A673 (cell line): Measurements from ENCODE around the gene LRRN2. TPM values are rescaled to one million over a fixed set of nuclear protein-coding genes. Genes with fewer than 3 reads are reported as not detected.

Source experiments
- BruUV-seq: library from RNA; stranded (reverse); fragments of 400-500 nt; replicated peaks from 2 replicates; lab custom pipeline; 2021; lab: Mats Ljungman, UMichigan
- CTCF ChIA-PET: fragments of 300-600 bp; sonication (Branson Sonifier 250); formaldehyde crosslinking; loops from one replicate; lab custom pipeline; 2022; ENCODE audit warnings: antibody characterized with exemption; lab: Charles Lee
- POLR2A ChIA-PET: fragments of 300-600 bp; sonication (Branson Sonifier 250); formaldehyde crosslinking; loops from one replicate; lab custom pipeline; 2022; ENCODE audit warnings: antibody characterized with exemption; ENCODE audit not compliant: low non-redundant PET; lab: Charles Lee
- DNase-seq: peaks from one replicate; pipeline ENCODE4 v3.0.0-alpha.2; 2015; ENCODE audit warnings: low spot score
- H3K27ac ChIP-seq: fragments of 200-600 bp; sonication (generic); 2 replicates; pipeline ENCODE4 v1.5.1; 2016; ENCODE audit warnings: mixed run types, low read depth, mild to moderate bottlenecking, mixed read lengths, antibody characterized with exemption, low read length; ENCODE audit not compliant: poor library complexity, severe bottlenecking
- H3K27me3 ChIP-seq: fragments of 200-600 bp; sonication (generic); replicated peaks from 2 replicates; pipeline ENCODE4 v1.6.1; 2017; ENCODE audit warnings: mixed run types, low read depth, mild to moderate bottlenecking, mixed read lengths, antibody characterized with exemption, low read length; ENCODE audit not compliant: insufficient read depth, poor library complexity
- H3K36me3 ChIP-seq: fragments of 200-600 bp; sonication (generic); 2 replicates; pipeline ENCODE4 v1.6.1; 2016; ENCODE audit warnings: mixed run types, mild to moderate bottlenecking, mixed read lengths, antibody characterized with exemption, low read length; ENCODE audit not compliant: insufficient read depth, poor library complexity, severe bottlenecking
- H3K4me1 ChIP-seq: fragments of 200-600 bp; sonication (generic); 2 replicates; pipeline ENCODE4 v1.6.1; 2017; ENCODE audit warnings: mixed run types, mild to moderate bottlenecking, mixed read lengths, antibody characterized with exemption, low read length; ENCODE audit not compliant: insufficient read depth, poor library complexity, severe bottlenecking
- H3K4me3 ChIP-seq: fragments of 200-600 bp; sonication (generic); 2 replicates; pipeline ENCODE4 v1.5.1; 2016; ENCODE audit warnings: low read depth, mixed run types, mild to moderate bottlenecking, mixed read lengths, low read length; ENCODE audit not compliant: poor library complexity, severe bottlenecking
- H3K9me3 ChIP-seq: fragments of 200-600 bp; sonication (generic); 2 replicates; pipeline ENCODE4 v1.6.1; 2016; ENCODE audit warnings: mixed run types, low read depth, mild to moderate bottlenecking, mixed read lengths, antibody characterized with exemption, low read length; ENCODE audit not compliant: poor library complexity, severe bottlenecking
- CTCF ChIP-seq: fragments of 300-800, 200-600 bp; sonication (generic); conservative IDR thresholded peaks from 2 replicates; pipeline ENCODE4 v1.5.1; 2017; ENCODE audit warnings: low read depth, mild to moderate bottlenecking, antibody characterized with exemption, low read length, moderate library complexity, mixed read lengths
- EZH2 ChIP-seq: fragments of 200-600 bp; sonication (generic); IDR thresholded peaks from 2 replicates; pipeline ENCODE4 v1.6.1; 2017; ENCODE audit warnings: borderline replicate concordance, low read depth, mild to moderate bottlenecking, mixed read lengths, antibody characterized with exemption, low read length; ENCODE audit not compliant: poor library complexity, severe bottlenecking
- intact Hi-C: fragments of 100-400 bp; cut with micrococcal nuclease; formaldehyde crosslinking; loops from one replicate; pipeline ENCODE4 v1.10.0; 2022; ENCODE audit not compliant: unreplicated experiment
- total RNA-seq: library from RNA; stranded (reverse); gene quantifications from 2 replicates; pipeline ENCODE4 v1.2.3, GENCODE V29; 2021

Gene LRRN2
- total RNA-seq, 1 experiment from 2014 or later: not detected

- intact Hi-C loops: no loop called here
- no peak for DNase-seq
- BruUV-seq: no TSS peak
- no peaks in the 10 kb centered on the region for H3K27me3 ChIP-seq
- POLR2A ChIA-PET: no interaction called here
- H3K36me3 ChIP-seq: no peaks in the 10 kb centered on the region
- no peak for TF ChIP-seq CTCF
- TF ChIP-seq EZH2: no peak
- H3K4me3 ChIP-seq: no peak overlapping the region
- H3K4me1 ChIP-seq: no peaks in the 10 kb centered on the region
- H3K9me3 ChIP-seq: no peaks in the 10 kb centered on the region
- no peak overlapping the region for H3K27ac ChIP-seq
- CTCF ChIA-PET: no interaction called here
These were observed 85.3 kb downstream of the LRRN2 start for GRCh38 chr1:204600203-204600602.

- ChIA-PET POLR2A (no interaction called here), CTCF (no interaction called here)
- no peaks in the 10 kb centered on the region for H3K4me1 ChIP-seq
- intact Hi-C loops: no loop called here
- no peak overlapping the region for H3K4me3 ChIP-seq
- H3K27ac ChIP-seq: no peak overlapping the region
- DNase-seq: no peak
- no TSS peak for BruUV-seq
- no peaks in the 10 kb centered on the region for H3K27me3 ChIP-seq
- no peaks in the 10 kb centered on the region for H3K36me3 ChIP-seq
- H3K9me3 ChIP-seq: no peaks in the 10 kb centered on the region
- no peak for TF ChIP-seq CTCF
- TF ChIP-seq EZH2: no peak
These were observed 85.9 kb downstream of the LRRN2 start for GRCh38 chr1:204599596-204599995.

GRCh38 chr1:204599098-204599497 lies 86.4 kb downstream of the LRRN2 start:
- POLR2A ChIA-PET: no interaction called here
- TF ChIP-seq EZH2 (no peak), CTCF (no peak)
- intact Hi-C loops: no loop called here
- H3K27me3 ChIP-seq: no peaks in the 10 kb centered on the region
- H3K4me1 ChIP-seq: no peaks in the 10 kb centered on the region
- no peaks in the 10 kb centered on the region for H3K36me3 ChIP-seq
- H3K4me3 ChIP-seq: no peak overlapping the region
- H3K9me3 ChIP-seq: no peaks in the 10 kb centered on the region
- BruUV-seq: no TSS peak
- CTCF ChIA-PET: no interaction called here
- H3K27ac ChIP-seq: no peak overlapping the region
- no peak for DNase-seq
